ENCODE results near the gene ZBTB32.

Gene ZBTB32

DNA sequence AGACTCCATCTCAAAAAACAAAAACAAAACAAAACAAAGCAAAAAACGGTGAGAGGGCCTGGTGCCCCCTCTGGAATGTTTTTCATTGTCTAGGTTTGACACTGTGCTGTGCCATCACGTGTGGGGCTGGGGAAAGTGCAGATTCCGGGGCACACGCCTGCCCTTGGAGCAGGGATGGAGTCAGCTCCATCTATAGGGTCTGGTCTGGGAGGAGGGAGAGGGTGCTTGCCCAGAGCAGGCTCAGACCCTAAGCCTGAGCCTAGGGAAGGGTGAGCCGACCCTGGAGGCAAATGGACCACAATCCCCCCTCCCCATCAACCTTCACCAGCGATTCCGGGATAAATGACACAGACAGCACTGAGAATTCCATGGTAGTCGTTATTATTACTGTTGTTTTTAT is 10.9 kb upstream of the ZBTB32 start:
- no peak for TF ChIP-seq Cebpa-rat (IDR thresholded peaks at IDR 0.05)
- Histone ChIP-seq H3K4me3 (no peak overlapping the region), H4K20me1 (no peaks in the 10 kb centered on the region), H3K27me3 (no peaks in the 10 kb centered on the region), H3K27ac (no peak overlapping the region), H3K9ac (0 out of 2 replicates have a peak overlapping the region, but pooled peaks have one; percentile 32), H3K9me3 (no peaks in the 10 kb centered on the region), H3K36me3 (no peaks in the 10 kb centered on the region), H3K4me1 (peaks cover 13% of the 10 kb centered on the region; the same call in 1 of the 2 replicates), H3K4me2 (no peak overlapping the region)

DNA sequence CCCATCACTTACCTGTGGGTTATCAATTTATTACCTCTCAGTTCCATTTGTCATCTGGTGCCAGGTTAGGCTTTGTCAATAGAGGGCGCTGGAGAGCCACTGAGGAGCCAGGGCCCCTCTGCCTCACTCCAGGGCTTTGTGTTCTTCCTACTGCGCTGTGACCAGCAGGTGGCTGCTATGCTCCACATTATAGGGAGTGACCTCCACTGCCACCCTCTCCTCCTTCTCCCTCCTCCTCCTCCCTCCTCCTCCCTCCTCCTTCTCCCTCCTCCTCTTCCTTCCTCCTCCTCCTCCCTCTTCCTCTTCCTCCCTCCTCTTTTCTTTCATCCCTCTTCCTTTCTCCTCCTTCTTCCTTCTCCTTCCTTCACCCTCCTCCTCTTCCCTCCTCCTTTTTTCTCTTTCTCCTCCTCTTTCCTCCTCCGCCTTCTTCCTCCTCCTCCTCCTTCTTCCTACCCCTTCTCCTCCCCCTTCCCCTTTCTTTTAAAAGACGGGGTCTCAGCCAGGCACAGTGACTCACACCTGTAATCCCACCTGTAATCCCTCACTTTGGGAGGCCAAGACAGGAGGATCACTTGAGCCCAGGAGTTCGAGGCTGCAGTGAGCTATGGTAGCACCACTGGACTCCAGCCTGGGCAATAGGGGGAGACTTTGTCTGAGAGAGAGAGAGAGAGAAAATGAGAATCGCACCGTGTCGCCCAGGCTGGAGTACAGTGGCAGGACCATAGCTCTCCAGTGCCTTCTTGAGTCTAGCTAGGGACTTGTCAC is 10.3 kb upstream of the ZBTB32 start:
- H3K4me2 ChIP-seq = no peak overlapping the region
- no peaks in the 10 kb centered on the region for H4K20me1 ChIP-seq
- no peak overlapping the region for H3K27ac ChIP-seq
- H3K27me3 ChIP-seq = no peaks in the 10 kb centered on the region
- no peak for TF ChIP-seq Cebpa-rat (IDR thresholded peaks at IDR 0.05)
- H3K9me3 ChIP-seq = no peaks in the 10 kb centered on the region
- no peak overlapping the region for H3K4me3 ChIP-seq
- H3K9ac ChIP-seq = no peak overlapping the region
- no peaks in the 10 kb centered on the region for H3K36me3 ChIP-seq
- peaks cover 13% of the 10 kb centered on the region; the same call in 1 of the 2 replicates for H3K4me1 ChIP-seq

GRCh38 chr19:35695895-35696422 is 8.4 kb upstream of the ZBTB32 start:
- Histone ChIP-seq H3K4me2 (no peak overlapping the region), H3K27ac (no peak overlapping the region), H3K9ac (no peak overlapping the region), H4K20me1 (no peaks in the 10 kb centered on the region), H3K36me3 (no peaks in the 10 kb centered on the region), H3K4me3 (no peak overlapping the region), H3K4me1 (peaks cover 13% of the 10 kb centered on the region; the same call in 1 of the 2 replicates), H3K9me3 (no peaks in the 10 kb centered on the region), H3K27me3 (no peaks in the 10 kb centered on the region)
- no peak for TF ChIP-seq Cebpa-rat (IDR thresholded peaks at IDR 0.05)

- no peak overlapping the region for H3K4me2 ChIP-seq
- no peak overlapping the region for H3K9ac ChIP-seq
- no peaks in the 10 kb centered on the region for H3K27me3 ChIP-seq
- TF ChIP-seq Cebpa-rat (IDR thresholded peaks at IDR 0.05) = no peak
- no peaks in the 10 kb centered on the region for H4K20me1 ChIP-seq
- no peaks in the 10 kb centered on the region for H3K9me3 ChIP-seq
- no peak overlapping the region for H3K4me3 ChIP-seq
- H3K36me3 ChIP-seq = no peaks in the 10 kb centered on the region
- no peak overlapping the region for H3K27ac ChIP-seq
- H3K4me1 ChIP-seq = peaks cover 13% of the 10 kb centered on the region; the same call in 1 of the 2 replicates
Observed at GRCh38 chr19:35696835-35697234, 7.5 kb upstream of the ZBTB32 start.

GRCh38 chr19:35702223-35703012 is 1.9 kb upstream of the ZBTB32 start:
- Histone ChIP-seq H3K4me1 (0 out of 2 replicates have a peak, but pooled peaks cover 7% of the 10 kb centered on the region), H3K36me3 (no peaks in the 10 kb centered on the region), H3K9me3 (no peaks in the 10 kb centered on the region), H3K27me3 (peaks cover 10% of the 10 kb centered on the region; the same call in 1 of the 2 replicates), H4K20me1 (no peaks in the 10 kb centered on the region), H3K27ac (no peak overlapping the region), H3K4me3 (peak overlapping the region; percentile 62), H3K9ac (peak overlapping the region; percentile 15; the same call in 1 of the 2 replicates), H3K4me2 (peak overlapping the region; percentile 73)
- no peak for TF ChIP-seq Cebpa-rat (IDR thresholded peaks at IDR 0.05)

GRCh38 chr19:35703343-35703742 is 1.0 kb upstream of the ZBTB32 start:
- H3K27ac ChIP-seq = no peak overlapping the region
- no peaks in the 10 kb centered on the region for H4K20me1 ChIP-seq
- no peaks in the 10 kb centered on the region for H3K9me3 ChIP-seq
- no peak overlapping the region for H3K9ac ChIP-seq
- peak overlapping the region; percentile 73; the same call in 1 of the 2 replicates for H3K4me2 ChIP-seq
- H3K4me1 ChIP-seq = 0 out of 2 replicates have a peak, but pooled peaks cover 7% of the 10 kb centered on the region
- H3K27me3 ChIP-seq = peaks cover 10% of the 10 kb centered on the region; the same call in 1 of the 2 replicates
- no peak overlapping the region for H3K4me3 ChIP-seq
- no peak for TF ChIP-seq Cebpa-rat (IDR thresholded peaks at IDR 0.05)
- H3K36me3 ChIP-seq = no peaks in the 10 kb centered on the region

- Histone ChIP-seq H3K4me2 (no peak overlapping the region), H3K4me1 (peaks cover 14% of the 10 kb centered on the region), H3K9ac (no peak overlapping the region), H3K27me3 (no peaks in the 10 kb centered on the region), H3K36me3 (no peaks in the 10 kb centered on the region), H4K20me1 (no peaks in the 10 kb centered on the region), H3K27ac (no peak overlapping the region), H3K4me3 (no peak overlapping the region), H3K9me3 (no peaks in the 10 kb centered on the region)
- TF ChIP-seq Cebpa-rat (IDR thresholded peaks at IDR 0.05) = no peak
Observed at GRCh38 chr19:35708391-35708790, 4.0 kb downstream of the ZBTB32 start.

DNA sequence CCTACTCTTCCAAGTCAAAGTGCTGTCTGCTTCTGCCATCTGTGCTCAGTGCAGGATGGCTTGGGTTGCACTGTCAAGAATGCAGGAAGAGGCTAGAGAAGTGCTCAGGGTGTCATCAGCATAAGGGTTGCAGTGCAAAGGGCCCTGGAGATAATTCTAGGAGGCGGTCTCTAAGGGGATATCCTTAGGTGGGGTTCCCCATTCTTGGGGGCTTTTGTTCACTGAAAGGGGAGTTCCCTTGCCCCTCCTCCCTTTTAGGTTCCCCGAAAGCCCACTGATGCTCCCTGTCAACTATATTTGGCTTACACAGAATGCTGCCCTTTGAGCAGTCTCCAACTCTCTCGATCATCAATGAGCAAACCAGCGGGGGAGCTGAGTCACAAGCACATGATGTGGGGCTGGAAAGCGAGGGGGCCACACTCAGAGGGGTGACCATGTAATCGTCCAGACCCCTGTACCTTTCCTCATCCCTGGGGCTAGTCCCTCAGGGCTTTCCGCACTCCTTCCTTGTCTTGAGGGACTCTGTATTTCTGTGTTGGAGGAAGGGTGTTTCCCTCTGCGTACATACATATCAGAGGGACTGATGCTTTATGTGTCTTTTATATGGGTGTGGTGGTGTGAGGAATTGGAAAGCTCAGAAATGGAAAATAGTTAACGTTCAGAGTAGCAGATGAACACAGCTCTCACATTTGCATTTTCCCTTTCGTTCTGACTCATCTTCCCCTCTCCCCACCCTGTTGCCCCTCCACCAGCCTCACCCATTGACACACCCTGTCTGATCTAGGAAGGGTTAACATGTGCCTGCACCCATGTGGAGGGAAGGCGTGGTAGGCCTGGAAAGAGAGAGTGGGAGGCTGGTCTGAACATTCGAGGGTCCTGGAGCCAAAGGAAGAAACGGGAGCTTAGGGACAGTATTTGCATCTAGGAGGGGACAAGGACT is 6.7 kb downstream of the ZBTB32 start:
- Histone ChIP-seq H3K27ac (no peak overlapping the region), H3K27me3 (0 out of 2 replicates have a peak, but pooled peaks cover 3% of the 10 kb centered on the region), H3K4me2 (no peak overlapping the region), H3K9ac (no peak overlapping the region), H3K9me3 (no peaks in the 10 kb centered on the region), H3K36me3 (no peaks in the 10 kb centered on the region), H3K4me3 (no peak overlapping the region), H3K4me1 (peaks cover 32% of the 10 kb centered on the region), H4K20me1 (peaks cover 6% of the 10 kb centered on the region; the same call in 1 of the 2 replicates)
- no peak for TF ChIP-seq Cebpa-rat (IDR thresholded peaks at IDR 0.05)

All from BLaER1 (cell line).